Activated CD8-positive, alpha-beta T cell treated with anti-CD3 and anti-CD28 coated beads for 36 hours (primary cell): ENCODE results near the gene FAM118B. TPM values are rescaled to one million over a fixed set of nuclear protein-coding genes. Genes with fewer than 3 reads are reported as not detected.

Source experiments
- ATAC-seq: fragments of 200-7000 bp; cut with Tn5 transposase; one replicate; pipeline ENCODE4 v1.10.0; 2021; ENCODE audit warnings: mild to moderate bottlenecking, moderate library complexity
- CTCF ChIA-PET: fragments of 350-600 bp; sonication (Branson Sonifier 250); formaldehyde crosslinking; loops from one replicate; lab custom pipeline; 2021; ENCODE audit warnings: antibody characterized with exemption; lab: Charles Lee
- POLR2A ChIA-PET: fragments of 350-600 bp; sonication (Branson Sonifier 250); formaldehyde crosslinking; loops from one replicate; lab custom pipeline; 2021; ENCODE audit warnings: antibody characterized with exemption; lab: Charles Lee
- DNase-seq: peaks from one replicate; pipeline ENCODE4 v3.0.0-alpha.2; 2020
- H3K27ac Mint-ChIP-seq: one replicate; pipeline ENCODE4 v1.8.0; 2021; ENCODE audit warnings: mild to moderate bottlenecking, mixed read lengths
- H3K27me3 Mint-ChIP-seq: one replicate; pipeline ENCODE4 v1.8.0; 2021; ENCODE audit warnings: mixed read lengths
- H3K36me3 Mint-ChIP-seq: one replicate; pipeline ENCODE4 v1.8.0; 2021; ENCODE audit warnings: low read depth, mixed read lengths
- H3K4me1 Mint-ChIP-seq: one replicate; pipeline ENCODE4 v1.8.0; 2021; ENCODE audit warnings: low read depth, mixed read lengths
- H3K4me3 Mint-ChIP-seq: one replicate; pipeline ENCODE4 v1.8.0; 2021; ENCODE audit warnings: mild to moderate bottlenecking, moderate library complexity, mixed read lengths
- H3K9me3 Mint-ChIP-seq: one replicate; pipeline ENCODE4 v1.8.0; 2021; ENCODE audit warnings: mixed read lengths
- CTCF ChIP-seq: fragments of 200-600 bp; IDR thresholded peaks from one replicate; pipeline ENCODE4 v1.8.0; 2022; ENCODE audit warnings: antibody characterized with exemption, mild to moderate bottlenecking
- intact Hi-C: fragments of 100-400 bp; cut with micrococcal nuclease; formaldehyde crosslinking; loops from one replicate; pipeline ENCODE4 v1.10.0; 2022
- total RNA-seq, 2 experiments: library from RNA; stranded (reverse); gene quantifications; one replicate each; pipeline ENCODE4 v1.2.3, GENCODE V29; 2021

FAM118B gene
- total RNA-seq, 2 experiments from 2014 or later, result 8.9 to 9.5 TPM

GRCh38 chr11:126186025-126186698 lies 25.4 kb upstream of the FAM118B start:
- DNase-seq (no peak), ATAC-seq (no peak)
- ChIA-PET CTCF (no interaction called here), POLR2A (no interaction called here)
- Mint-ChIP-seq H3K36me3 (peaks cover 3% of the 10 kb centered on the region), H3K27ac (no peak overlapping the region), H3K9me3 (no peaks in the 10 kb centered on the region), H3K27me3 (no peaks in the 10 kb centered on the region), H3K4me3 (no peak overlapping the region), H3K4me1 (peaks cover 2% of the 10 kb centered on the region)
- TF ChIP-seq CTCF, result no peak
- intact Hi-C loops, result no loop called here

GRCh38 chr11:126186708-126187529 lies 24.7 kb upstream of the FAM118B start:
- DNase-seq, result no peak
- intact Hi-C loops, result no loop called here
- no peak for TF ChIP-seq CTCF
- Mint-ChIP-seq H3K4me3 (no peak overlapping the region), H3K9me3 (no peaks in the 10 kb centered on the region), H3K36me3 (peaks cover 3% of the 10 kb centered on the region), H3K27me3 (no peaks in the 10 kb centered on the region), H3K27ac (no peak overlapping the region), H3K4me1 (peaks cover 2% of the 10 kb centered on the region)
- ChIA-PET POLR2A (no interaction called here), CTCF (no interaction called here)
- ATAC-seq, result no peak

GRCh38 chr11:126188332-126189108 lies 23.1 kb upstream of the FAM118B start:
- Mint-ChIP-seq H3K36me3 (peaks cover 3% of the 10 kb centered on the region), H3K4me1 (no peaks in the 10 kb centered on the region), H3K4me3 (no peak overlapping the region), H3K9me3 (no peaks in the 10 kb centered on the region), H3K27ac (no peak overlapping the region), H3K27me3 (no peaks in the 10 kb centered on the region)
- no peak for TF ChIP-seq CTCF
- intact Hi-C loops, result no loop called here
- ATAC-seq (no peak), DNase-seq (no peak)
- ChIA-PET CTCF (interaction anchor here (1.4 kb wide), 1 partner anchor 246 kb away, joined by 4 read pairs; no protein-coding TSS in a partner anchor), POLR2A (no interaction called here)

- H3K9me3 Mint-ChIP-seq, result no peaks in the 10 kb centered on the region
- peaks cover 3% of the 10 kb centered on the region for H3K36me3 Mint-ChIP-seq
- H3K4me1 Mint-ChIP-seq, result no peaks in the 10 kb centered on the region
- H3K27ac Mint-ChIP-seq, result no peak overlapping the region
- no peak for ATAC-seq
- H3K27me3 Mint-ChIP-seq, result no peaks in the 10 kb centered on the region
- no peak overlapping the region for H3K4me3 Mint-ChIP-seq
- intact Hi-C loops, result no loop called here
- no peak for TF ChIP-seq CTCF
- no peak for DNase-seq
- ChIA-PET POLR2A (no interaction called here), CTCF (interaction anchor here (1.4 kb wide), 1 partner anchor 247 kb away, joined by 4 read pairs; no protein-coding TSS in a partner anchor)
Measured at GRCh38 chr11:126189109-126189929, 22.3 kb upstream of the FAM118B start.
